Adrenal gland (tissue), 12 donors: ENCODE data around the gene DRGX. TPM values are rescaled to one million over a fixed set of nuclear protein-coding genes. Genes with fewer than 3 reads are reported as not detected.

Source experiments
- DNase-seq, 7 donors: peaks; one replicate each; pipeline ENCODE4 v3.0.0-alpha.2; 2019 to 2020
- H3K27ac ChIP-seq, 5 donors: fragments of 200-600 bp; sonication (generic) in 4 of 5; 1 replicate in 3 of 5; 2 replicates in 2 of 5; pipeline versions ENCODE4 v1.5.1 to v1.8.0; 2016 to 2020; ENCODE audit warnings: mild to moderate bottlenecking in 1 of 5
- H3K27me3 ChIP-seq: fragments of 200-600 bp; 2 replicates; pipeline ENCODE4 v1.8.0; 2021
- H3K36me3 ChIP-seq, 2 donors: fragments of 200-600 bp; replicated peaks in 1 of 2; 1 replicate in 1 of 2; 2 replicates in 1 of 2; pipeline versions ENCODE4 v1.5.1 to v1.8.0; 2018 to 2022
- H3K4me1 ChIP-seq, 2 donors: fragments of 200-600 bp; replicated peaks in 1 of 2; 1 replicate in 1 of 2; 2 replicates in 1 of 2; pipeline versions ENCODE4 v1.5.1 to v1.8.0; 2018 to 2021
- H3K4me3 ChIP-seq, 4 donors: fragments of 200-600 bp; sonication (generic) in 3 of 4; one replicate each; pipeline ENCODE4 v1.5.1; 2016 to 2018
- H3K9me3 ChIP-seq, 3 donors: fragments of 200-600 bp; sonication (generic) in 1 of 3; replicated peaks in 1 of 3; 1 replicate in 2 of 3; 2 replicates in 1 of 3; pipeline versions ENCODE4 v1.5.1 to v1.8.0; 2016 to 2021
- POLR2A ChIP-seq, 2 donors: fragments of 450-650 bp; IDR thresholded peaks; one replicate each; pipeline ENCODE4 v1.6.1; 2017; ENCODE audit warnings: antibody characterized with exemption in 2 of 2, mild to moderate bottlenecking in 2 of 2, moderate library complexity in 1 of 2
- WGBS, 4 donors: extraction: QIAGEN DNeasy Blood & Tissue Kit in 2 of 4; methylation state at CpG; one replicate each; pipeline versions ENCODE4 v1.1.5 to v1.1.7; 2013 to 2017; 5-methylcytosine and 5-hydroxymethylcytosine counted together
- intact Hi-C, 2 donors: fragments of 100-400 bp; cut with DNase I; formaldehyde crosslinking; loops; one replicate each; pipeline versions ENCODE4 v1.14.1 to v1.15.0; 2022 to 2023
- polyA plus RNA-seq, 3 donors: library from polyadenylated mRNA; stranded (reverse); fragments of 200-250 nt in 2 of 3; fragments of 350-450 nt in 1 of 3; fragmentation: Illumina TruSeq in 1 of 3; extraction: RNeasy Lipid Tissue Mini Kit (QIAGEN cat#74804) in 1 of 3; gene quantifications; one replicate each; pipeline ENCODE4 v1.2.3, GENCODE V29; 2013 to 2014
- total RNA-seq, 9 donors: library from RNA; depleted of rRNA in 4 of 9; stranded (reverse); fragments of >200 nt in 4 of 9; fragments of 120-200 nt in 1 of 9; fragmentation: NEBNext Ultra II Directional in 1 of 9; extraction: Animal tissue kit (Norgen Biotek cat#: 25700) in 1 of 9; gene quantifications; one replicate each; pipeline versions ENCODE4 v1.1.0 to v1.2.4, GENCODE V29; 2013 to 2023
- TF ChIP-seq, protein P1 (sequence below), 6 experiments: fragments of 450-650 bp in 4 of 6; fragments of 200-600 bp in 2 of 6; sonication (generic) in 1 of 6; IDR thresholded peaks; 1 replicate in 5 of 6; 2 replicates in 1 of 6; pipeline versions ENCODE4 v1.5.1 to v1.8.0; 2016 to 2021; ENCODE audit warnings: antibody characterized with exemption in 6 of 6, mild to moderate bottlenecking in 2 of 6, moderate library complexity in 1 of 6
- donor health status: healthy with polysubstance abuse.
- donor health status: Bipolar disorder and iron deficiency.
- donor health status: DM: yes; HTN: yes; CAD: no.
- donor health status: DM: no; HTN: no; CAD: no.
- donor health status: DM: no; HTN: no; CAD: no.
- donor health status: DM: yes; HTN: yes; CAD: no.

The DRGX gene
- total and polyA plus RNA-seq, 12 donors, result 0.06 to 9.6 (median 2.8) TPM; not detected in 4

DNA sequence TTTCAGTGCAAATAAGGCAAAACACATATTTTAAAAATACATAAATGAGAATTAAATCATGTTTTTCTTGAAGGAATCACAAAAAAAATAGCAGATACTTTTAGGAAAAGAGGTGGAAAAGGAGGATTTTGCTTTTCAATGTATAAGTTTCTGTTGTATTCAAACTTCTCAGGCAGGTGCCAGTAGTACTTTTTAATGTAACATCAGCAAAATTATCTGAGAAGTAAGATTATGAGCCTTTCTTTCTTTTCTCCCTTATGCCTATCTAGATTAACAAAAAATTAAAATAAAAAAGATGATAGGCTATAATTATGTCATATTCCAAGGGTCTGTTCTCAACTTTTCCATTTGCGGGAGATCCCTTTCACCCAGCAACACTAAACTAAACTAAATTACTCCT lies 2.6 kb downstream of the DRGX start:
- H3K9me3 ChIP-seq, result no peaks in the 10 kb centered on the region
- no peak for TF ChIP-seq POLR2A (IDR thresholded peaks at IDR 0.05)
- TF ChIP-seq, protein P1, sequence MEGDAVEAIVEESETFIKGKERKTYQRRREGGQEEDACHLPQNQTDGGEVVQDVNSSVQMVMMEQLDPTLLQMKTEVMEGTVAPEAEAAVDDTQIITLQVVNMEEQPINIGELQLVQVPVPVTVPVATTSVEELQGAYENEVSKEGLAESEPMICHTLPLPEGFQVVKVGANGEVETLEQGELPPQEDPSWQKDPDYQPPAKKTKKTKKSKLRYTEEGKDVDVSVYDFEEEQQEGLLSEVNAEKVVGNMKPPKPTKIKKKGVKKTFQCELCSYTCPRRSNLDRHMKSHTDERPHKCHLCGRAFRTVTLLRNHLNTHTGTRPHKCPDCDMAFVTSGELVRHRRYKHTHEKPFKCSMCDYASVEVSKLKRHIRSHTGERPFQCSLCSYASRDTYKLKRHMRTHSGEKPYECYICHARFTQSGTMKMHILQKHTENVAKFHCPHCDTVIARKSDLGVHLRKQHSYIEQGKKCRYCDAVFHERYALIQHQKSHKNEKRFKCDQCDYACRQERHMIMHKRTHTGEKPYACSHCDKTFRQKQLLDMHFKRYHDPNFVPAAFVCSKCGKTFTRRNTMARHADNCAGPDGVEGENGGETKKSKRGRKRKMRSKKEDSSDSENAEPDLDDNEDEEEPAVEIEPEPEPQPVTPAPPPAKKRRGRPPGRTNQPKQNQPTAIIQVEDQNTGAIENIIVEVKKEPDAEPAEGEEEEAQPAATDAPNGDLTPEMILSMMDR (IDR thresholded peaks at IDR 0.05), result no peak
- 75 to 89% (median 84%) methylated on average over 1 of the region's 1 CpG for WGBS, 4 donors
- no peak overlapping the region for H3K27ac ChIP-seq
- peaks cover 0 to 12% of the 10 kb centered on the region in 2 donors for H3K4me1 ChIP-seq
- peaks cover 49% of the 10 kb centered on the region for H3K27me3 ChIP-seq
- no peaks in the 10 kb centered on the region for H3K36me3 ChIP-seq
- no peak for DNase-seq
- no peak overlapping the region for H3K4me3 ChIP-seq
- intact Hi-C loops, result no loop called here

DNA sequence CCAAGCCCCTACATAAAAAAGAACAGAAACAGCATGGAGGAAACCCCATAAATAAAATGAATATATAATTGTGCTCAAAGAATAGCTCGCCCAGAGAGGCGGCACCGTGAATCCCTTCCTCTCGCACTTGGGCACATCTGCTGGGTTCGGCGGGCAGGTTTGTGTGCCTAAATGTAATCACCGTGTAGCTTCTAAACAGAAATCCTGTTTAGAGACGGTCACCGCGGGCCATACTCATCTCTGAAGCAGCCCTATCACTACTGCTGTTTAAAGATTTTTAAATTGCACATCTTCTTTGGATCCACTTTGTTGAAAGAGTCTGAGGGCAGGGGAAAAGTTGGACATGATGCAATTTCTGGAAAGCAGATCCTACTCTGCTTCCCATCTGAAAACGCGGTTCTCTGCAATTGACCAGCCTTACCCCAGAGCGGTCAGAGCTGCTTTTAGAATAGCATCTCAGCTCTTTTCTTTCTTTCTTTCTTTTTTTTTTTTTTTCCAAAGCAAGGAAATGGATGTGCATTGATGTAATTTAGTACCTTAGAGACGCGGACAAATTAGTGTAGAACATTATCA lies 6.4 kb downstream of the DRGX start:
- TF ChIP-seq POLR2A (IDR thresholded peaks at IDR 0.05), result no peak
- TF ChIP-seq, protein P1 (IDR thresholded peaks at IDR 0.05), result no peak
- H3K4me1 ChIP-seq, result no peaks in the 10 kb centered on the region
- DNase-seq, result peak in 2 of 7 donors; percentile 7 to 59
- intact Hi-C loops, result no loop called here
- no peaks in the 10 kb centered on the region for H3K9me3 ChIP-seq
- no peak overlapping the region for H3K4me3 ChIP-seq
- H3K27ac ChIP-seq, result no peak overlapping the region
- peaks cover 13% of the 10 kb centered on the region for H3K27me3 ChIP-seq
- 75 to 88% (median 80%) methylated on average over 15 of the region's 15 CpGs for WGBS, 4 donors
- H3K36me3 ChIP-seq, result no peaks in the 10 kb centered on the region

DNA sequence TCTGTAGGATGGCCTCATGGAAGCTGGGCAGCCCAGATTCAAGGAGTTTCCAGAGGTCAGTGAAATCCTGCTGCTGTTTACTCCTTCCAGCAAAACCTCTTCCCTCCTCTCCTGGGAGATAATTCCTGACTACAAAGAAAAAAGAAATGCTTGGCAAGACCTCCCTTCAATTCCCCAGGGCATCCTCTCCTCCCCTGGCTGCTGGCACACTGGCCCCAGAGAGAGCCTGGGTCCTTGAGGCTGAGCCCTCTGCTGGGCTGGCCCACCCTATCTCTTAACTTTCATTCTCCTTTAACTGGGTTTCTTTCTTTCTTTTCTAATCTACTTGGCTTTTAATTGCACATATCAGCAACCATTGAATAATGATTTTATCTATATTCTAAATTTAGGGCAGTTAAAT lies 7.7 kb downstream of the DRGX start:
- no peak overlapping the region for H3K27ac ChIP-seq
- TF ChIP-seq, protein P1 (IDR thresholded peaks at IDR 0.05), result no peak
- TF ChIP-seq POLR2A (IDR thresholded peaks at IDR 0.05), result no peak
- H3K4me3 ChIP-seq, result no peak overlapping the region
- peaks cover 1% of the 10 kb centered on the region for H3K27me3 ChIP-seq
- intact Hi-C loops, result no loop called here
- no peaks in the 10 kb centered on the region for H3K36me3 ChIP-seq
- no peaks in the 10 kb centered on the region for H3K4me1 ChIP-seq
- H3K9me3 ChIP-seq, result no peaks in the 10 kb centered on the region
- peak in 1 of 7 donors; percentile 34 for DNase-seq

DNA sequence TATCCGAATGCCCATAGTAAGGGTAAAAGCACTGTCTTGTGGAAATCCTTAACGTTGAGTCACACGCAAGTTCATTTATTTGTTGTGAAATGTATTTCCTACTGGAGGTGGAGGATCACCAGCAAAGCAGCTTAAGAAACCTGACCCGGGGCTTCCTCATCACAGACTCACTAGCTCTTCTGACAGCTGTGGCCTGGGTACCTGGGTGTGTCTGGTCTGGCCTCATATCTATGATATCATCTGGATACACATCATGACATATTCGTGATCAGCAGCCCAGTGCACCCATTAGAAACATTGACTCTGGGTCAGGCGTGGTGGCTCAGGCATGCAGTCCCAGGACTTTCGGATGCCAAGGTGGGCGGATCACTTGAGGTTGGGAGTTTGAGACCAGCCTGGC lies 8.8 kb downstream of the DRGX start:
- intact Hi-C loops, result no loop called here
- no peaks in the 10 kb centered on the region for H3K27me3 ChIP-seq
- 84 to 87% (median 86%) methylated on average over 8 of the region's 8 CpGs for WGBS, 4 donors

More for the DNA sequence above, 8.8 kb downstream of the DRGX start:
- H3K4me3 ChIP-seq, result no peak overlapping the region
- no peaks in the 10 kb centered on the region for H3K36me3 ChIP-seq
- TF ChIP-seq, protein P1 (IDR thresholded peaks at IDR 0.05), result no peak
- no peak for TF ChIP-seq POLR2A (IDR thresholded peaks at IDR 0.05)
- DNase-seq, result peak in 1 of 7 donors; percentile 33
- no peak overlapping the region for H3K27ac ChIP-seq
- H3K9me3 ChIP-seq, result no peaks in the 10 kb centered on the region
- no peaks in the 10 kb centered on the region for H3K4me1 ChIP-seq
